Lower leg skin (tissue), 3 donors: Measurements from ENCODE around the gene PSMD5.

ENCODE experiments used
- POLR2A ChIP-seq, 2 donors: fragments of 450-650 bp; IDR thresholded peaks; one replicate each; pipeline ENCODE4 v1.6.1; 2016 to 2017; ENCODE audit warnings: antibody characterized with exemption in 2 of 2, mild to moderate bottlenecking in 1 of 2, moderate library complexity in 1 of 2
- TF ChIP-seq, protein P1 (sequence below), 3 donors: fragments of 450-650 bp; IDR thresholded peaks; one replicate each; pipeline ENCODE4 v1.5.1; 2016; ENCODE audit warnings: antibody characterized with exemption in 3 of 3, mild to moderate bottlenecking in 3 of 3, moderate library complexity in 2 of 3

DNA sequence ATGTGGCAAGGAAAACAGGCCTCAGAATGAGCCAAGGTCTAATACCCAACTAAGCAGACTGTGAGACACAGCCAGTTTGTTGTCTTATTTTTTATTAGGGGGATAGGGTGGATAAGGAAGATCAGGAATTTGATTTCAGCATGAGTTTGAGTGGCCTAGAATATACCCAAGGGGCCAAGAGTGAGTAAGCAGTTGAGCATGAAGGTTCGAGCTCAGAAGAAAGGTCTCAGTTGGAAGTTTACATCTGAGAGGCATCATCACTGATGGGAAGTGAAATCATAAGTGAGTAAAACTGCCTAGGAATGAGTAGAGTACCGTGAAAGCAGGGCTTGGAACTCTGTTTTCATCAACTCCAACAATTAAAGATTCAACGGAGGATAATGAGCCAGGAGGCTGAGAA is 12.6 kb downstream of the PSMD5 start:
- TF ChIP-seq, protein P1, sequence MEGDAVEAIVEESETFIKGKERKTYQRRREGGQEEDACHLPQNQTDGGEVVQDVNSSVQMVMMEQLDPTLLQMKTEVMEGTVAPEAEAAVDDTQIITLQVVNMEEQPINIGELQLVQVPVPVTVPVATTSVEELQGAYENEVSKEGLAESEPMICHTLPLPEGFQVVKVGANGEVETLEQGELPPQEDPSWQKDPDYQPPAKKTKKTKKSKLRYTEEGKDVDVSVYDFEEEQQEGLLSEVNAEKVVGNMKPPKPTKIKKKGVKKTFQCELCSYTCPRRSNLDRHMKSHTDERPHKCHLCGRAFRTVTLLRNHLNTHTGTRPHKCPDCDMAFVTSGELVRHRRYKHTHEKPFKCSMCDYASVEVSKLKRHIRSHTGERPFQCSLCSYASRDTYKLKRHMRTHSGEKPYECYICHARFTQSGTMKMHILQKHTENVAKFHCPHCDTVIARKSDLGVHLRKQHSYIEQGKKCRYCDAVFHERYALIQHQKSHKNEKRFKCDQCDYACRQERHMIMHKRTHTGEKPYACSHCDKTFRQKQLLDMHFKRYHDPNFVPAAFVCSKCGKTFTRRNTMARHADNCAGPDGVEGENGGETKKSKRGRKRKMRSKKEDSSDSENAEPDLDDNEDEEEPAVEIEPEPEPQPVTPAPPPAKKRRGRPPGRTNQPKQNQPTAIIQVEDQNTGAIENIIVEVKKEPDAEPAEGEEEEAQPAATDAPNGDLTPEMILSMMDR (IDR thresholded peaks at IDR 0.05), result no peak
- TF ChIP-seq POLR2A (IDR thresholded peaks at IDR 0.05), result no peak
